Measurements from ENCODE around the gene PPP1CB.

The PPP1CB gene

DNA sequence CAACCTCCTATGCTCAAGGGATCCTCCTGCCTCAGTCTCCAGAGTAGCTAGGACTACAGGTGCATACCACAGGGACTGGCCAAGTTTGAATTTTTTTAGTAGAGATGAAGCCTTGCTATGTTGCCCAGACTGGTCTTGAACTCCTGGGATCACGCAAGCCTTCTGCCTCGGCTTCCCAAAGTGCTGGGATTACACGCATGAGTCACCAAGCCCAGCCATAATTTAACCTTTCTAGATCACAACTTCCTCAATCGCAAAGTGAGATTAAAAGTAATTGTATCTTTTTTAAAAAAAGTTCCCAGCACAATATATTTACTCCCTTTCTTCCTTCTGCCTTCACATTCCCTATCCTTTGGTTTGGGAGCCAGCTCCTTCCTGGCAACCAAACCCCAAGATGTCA lies 5.8 kb upstream of the PPP1CB start:
- DNase-seq: no peak

DNA sequence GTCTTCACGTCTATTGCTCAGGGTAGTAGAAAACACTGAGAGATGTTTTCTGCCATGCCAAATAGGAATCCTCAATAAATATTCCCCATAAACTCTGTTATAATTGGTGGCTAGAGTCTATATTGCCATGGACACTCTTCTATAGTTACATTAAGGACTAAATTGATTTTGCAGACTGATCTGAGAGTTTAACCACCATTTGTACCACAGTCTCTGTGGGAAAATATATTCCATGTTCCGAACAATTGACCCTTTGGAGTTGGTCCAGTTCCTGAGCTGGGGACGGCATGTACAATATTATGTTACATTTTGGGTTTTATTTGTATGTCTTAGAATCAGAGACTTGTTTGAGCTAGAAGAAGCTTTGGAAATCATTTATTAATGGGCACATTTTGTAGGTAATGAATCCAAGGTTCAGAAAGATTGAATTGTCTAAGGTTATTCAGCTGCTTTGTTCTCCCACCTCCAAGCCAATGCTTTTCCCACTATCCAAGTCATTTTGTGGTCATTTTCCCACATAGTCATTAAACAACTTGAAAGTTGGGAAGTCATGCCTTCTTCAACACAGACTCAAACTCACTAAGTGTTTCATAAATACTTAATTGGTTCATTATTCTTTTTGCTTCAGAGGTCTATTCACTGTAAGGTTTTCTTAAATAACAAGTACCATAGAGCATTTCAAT lies 5.1 kb upstream of the PPP1CB start:
- DNase-seq: no peak

DNA sequence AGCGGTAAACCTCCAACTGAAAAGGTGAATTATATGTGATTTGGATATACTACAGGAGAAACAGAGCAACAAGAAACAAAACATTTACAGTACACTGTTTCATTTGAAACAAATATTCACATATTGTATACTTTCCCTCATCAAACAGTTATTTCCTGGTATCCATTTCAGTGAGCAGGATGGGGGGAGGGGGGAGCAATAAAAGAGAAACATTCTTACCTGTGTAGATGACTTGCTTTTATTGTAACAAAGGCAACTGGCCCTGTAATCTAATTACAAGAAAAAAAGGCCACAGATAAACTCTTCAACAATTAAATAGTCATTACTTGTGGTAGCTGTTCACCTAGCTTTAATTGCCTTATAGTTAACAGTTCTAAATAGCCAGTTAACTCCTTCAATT lies 3.9 kb upstream of the PPP1CB start:
- peak; percentile 11 for DNase-seq

DNA sequence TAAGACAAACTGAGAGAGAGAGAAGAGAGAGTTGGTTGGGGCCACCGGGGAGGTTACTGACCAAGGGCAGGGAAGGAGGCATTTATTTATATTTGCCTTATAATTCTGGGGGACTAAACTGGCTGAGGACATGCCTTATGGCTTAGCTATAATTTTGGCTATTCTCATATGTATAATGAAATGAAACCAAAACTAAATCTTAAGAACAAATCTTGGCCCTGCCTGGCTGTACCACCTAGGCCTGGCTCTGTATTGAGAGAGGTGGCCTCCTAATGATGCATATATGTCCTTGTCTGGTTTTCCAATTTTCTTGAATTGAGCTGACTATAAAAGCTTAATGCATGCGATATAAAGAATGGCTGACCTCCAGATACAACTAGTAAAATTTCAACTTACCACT lies 3.5 kb upstream of the PPP1CB start:
- DNase-seq: no peak

DNA sequence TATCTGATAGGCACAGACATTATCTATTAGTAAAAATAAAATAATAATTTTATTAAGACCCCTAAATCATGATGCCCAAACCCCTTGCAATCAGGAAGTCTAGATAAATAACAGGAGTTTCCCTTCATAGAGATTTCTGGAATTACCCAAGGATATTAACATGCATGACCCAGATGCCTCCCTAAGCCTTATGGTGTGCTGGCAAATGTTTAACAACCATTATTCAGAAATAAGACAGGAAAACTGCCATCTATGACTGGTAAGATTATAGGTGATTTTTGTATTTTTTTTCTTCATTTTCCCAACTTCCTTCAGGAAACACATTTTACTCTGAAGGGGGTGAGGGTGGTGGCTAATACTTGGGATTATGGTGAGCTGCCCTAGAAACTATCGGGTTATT lies 2.7 kb upstream of the PPP1CB start:
- DNase-seq: no peak

DNA sequence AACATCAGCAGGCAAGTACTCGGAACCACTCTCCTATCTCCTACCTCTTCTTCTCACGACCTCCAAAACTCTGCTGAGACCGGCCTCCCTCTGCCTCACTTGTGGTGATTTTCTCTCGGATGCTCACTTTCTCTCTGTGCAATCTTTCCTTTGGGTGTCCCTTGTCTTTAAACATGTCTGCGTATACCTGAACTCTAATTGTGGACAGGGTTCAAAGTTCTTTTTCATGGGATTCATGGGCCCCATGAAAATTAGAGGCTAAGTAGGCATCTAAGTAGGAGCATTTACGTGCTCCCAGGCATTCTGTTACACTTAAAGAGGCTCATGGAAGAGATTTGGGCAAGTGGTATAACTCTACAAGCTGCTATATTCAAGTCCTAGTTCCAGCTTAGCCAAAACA lies 2.1 kb upstream of the PPP1CB start:
- DNase-seq: peak; percentile 25

DNA sequence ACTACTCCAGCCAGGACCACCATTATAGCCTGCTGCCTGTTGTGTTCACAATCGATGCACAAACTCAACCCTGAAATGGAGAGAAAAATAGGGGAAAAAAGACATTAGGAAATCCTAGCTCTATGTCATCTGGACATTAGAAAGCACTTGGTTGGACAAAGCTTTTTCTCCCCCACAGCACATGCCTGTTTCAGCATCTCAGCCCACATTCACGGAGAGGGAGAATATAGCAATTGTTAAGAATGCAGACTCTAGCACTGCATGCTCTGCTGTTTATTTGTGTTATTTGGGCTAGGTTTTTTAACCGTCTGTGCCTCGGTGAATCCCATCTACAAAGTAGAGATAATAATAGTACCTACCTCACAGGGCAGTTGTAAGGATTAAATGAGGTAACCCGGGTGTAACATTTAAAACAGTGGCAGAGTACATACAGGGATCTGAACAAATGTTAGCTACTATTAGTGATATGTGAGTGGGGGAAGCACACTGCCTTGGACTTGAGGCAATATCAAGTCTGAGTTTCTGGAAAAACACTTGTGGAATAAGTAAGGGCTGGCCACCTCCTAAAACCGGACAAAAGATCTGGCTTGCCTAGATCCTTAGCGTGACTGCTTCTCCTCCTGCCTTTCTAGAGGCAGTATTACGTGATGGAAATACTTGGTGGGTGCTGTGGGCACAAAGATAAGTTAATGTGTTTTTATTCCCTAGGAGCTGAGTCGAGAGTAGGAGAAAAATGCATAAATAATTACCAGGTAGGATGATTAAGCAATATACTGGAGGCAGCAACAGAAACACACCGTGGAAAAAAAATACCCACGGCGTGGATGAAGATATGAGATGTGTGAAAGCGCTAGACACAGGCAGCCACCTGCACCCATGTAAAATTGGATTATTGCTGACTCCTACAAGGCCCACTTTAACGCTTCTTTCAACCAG lies 1.0 kb upstream of the PPP1CB start:
- DNase-seq: peak; percentile 78

DNA sequence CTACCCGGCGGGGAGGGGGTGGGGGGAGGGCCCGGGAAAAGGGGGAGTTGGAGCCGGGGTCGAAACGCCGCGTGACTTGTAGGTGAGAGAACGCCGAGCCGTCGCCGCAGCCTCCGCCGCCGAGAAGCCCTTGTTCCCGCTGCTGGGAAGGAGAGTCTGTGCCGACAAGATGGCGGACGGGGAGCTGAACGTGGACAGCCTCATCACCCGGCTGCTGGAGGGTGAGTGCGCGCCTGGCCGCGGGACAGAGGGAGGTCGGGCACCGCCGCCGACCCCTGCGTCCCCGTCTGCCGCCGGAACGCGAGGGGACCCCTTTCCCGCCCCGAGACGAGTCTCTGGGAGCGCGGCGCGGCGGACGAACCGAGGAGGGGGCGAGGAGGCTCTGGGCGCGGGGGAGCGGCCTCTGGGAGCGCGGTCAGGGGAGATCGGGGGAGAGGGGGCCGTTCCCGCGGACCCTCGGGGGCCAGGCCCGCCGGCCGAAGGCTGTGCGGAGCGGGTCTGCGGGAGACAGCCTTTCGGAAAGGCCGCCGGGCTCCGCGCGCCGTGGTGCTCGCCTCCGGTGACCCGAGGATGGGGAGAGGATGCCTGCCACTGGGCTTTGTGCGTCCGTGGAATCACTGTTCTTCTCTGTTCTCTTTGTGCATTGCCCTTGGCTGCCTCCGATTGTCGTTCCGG lies 463 bp downstream of the PPP1CB start:
- DNase-seq: peak; percentile 59

DNA sequence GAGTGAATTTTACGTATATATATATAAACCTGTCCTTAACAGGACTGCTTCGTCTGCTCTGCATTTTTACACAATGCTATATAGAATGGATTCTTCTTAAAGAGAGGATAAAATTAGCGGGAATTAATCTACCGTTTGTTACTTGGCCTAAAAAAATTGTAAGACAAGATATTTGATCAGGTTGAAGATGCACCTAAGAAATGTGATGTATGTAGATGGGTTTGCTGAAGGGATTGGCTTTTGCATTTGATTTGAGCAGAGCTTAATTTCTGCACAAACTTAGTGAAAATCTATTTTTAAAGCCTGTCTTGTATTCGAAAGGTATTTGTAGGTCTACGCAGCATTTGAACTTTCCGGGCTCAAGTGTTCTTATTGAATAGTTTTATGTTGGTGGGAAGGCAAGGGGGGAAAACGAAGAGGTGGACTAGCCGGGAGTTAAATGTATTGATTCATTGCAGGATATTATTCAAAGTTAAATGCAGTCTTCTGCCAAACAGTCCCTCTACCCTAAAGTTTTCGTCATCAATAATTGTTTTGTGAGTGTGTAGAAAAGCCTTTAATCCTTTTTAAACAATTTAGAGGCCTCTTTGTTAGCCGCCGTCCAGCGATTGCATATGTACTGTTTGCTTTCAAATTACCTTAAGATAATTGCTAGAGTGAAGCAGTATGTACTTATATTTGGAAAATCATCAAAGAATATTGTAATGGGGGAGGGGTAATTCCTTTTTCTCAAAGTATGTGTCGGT lies 1.2 kb downstream of the PPP1CB start:
- no peak for DNase-seq

DNA sequence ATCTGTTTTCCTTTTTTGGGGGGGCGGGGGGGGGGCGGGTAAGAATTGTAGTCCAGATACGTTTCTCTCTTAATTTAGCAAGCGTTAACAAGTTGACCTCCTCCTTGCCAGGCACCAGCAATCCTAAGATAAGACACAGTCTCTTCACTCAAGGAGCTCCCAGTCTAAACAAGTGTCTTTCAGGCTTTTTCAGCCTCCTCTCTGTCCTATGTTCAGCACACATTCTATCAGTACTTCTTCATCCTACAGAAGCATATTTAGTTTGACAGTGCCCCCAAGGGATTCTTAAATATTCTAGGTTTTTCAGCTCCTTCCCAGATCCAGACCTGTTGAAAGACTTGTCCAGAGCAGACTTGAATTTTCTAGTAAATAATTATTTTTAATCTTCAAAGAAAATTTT lies 2.7 kb downstream of the PPP1CB start:
- peak; percentile 16 for DNase-seq

DNA sequence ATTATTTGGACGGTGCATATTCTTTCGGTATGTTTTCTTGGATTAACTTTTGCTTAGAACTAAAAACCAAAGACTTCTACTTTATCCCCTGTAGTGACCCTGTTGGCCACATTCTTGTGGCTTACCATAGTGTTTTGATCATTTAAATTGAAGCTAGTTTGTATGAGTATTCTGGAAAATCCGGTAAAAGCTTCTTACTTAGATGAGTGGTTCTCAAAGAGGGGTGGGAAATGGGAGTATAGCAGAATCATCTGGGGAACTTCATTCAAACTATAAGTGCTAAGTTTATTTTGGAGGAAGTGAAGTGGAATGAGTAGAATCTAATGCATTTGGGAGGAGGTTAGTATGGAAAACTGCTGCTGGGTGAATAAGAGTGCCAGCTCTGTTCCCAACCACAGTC lies 3.8 kb downstream of the PPP1CB start:
- DNase-seq: no peak

DNA sequence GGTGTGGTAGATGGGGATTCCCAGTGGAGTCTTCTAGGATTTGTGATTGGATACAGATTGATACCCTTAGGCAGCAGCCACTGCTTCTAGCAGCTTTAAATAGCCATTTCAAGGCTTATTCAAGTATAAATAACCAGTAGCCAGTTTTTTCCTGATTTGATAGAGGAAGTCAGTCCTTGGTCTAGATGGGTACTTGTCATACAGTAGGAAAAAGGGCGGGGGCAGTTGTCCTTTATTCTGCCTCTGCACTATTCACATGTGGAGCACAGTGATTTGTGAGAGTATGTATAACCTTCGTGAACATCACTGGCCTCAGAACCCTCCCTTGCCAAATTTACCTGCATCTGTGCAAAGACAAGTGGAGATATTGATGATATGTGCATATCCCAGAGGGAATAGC lies 6.8 kb downstream of the PPP1CB start:
- no peak for DNase-seq

DNA sequence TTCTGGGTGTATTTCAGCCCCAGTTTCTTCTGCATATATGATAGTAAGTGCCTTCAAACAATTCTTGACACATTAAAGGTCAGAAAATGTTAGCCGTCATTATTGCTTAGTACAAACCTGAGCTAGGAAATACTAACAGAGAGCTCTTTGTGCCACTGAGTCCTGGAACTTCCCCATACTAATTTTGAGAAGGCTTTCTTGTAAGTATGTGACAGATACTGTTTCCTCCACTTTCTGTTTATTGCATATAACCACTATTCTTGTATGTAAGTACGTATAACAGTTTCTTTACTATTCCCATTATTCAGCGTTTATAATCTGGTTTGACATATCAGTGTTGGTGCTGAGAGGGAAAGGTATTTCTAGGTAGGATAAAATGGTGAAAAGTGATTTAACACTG lies 9.8 kb downstream of the PPP1CB start:
- no peak for DNase-seq

DNA sequence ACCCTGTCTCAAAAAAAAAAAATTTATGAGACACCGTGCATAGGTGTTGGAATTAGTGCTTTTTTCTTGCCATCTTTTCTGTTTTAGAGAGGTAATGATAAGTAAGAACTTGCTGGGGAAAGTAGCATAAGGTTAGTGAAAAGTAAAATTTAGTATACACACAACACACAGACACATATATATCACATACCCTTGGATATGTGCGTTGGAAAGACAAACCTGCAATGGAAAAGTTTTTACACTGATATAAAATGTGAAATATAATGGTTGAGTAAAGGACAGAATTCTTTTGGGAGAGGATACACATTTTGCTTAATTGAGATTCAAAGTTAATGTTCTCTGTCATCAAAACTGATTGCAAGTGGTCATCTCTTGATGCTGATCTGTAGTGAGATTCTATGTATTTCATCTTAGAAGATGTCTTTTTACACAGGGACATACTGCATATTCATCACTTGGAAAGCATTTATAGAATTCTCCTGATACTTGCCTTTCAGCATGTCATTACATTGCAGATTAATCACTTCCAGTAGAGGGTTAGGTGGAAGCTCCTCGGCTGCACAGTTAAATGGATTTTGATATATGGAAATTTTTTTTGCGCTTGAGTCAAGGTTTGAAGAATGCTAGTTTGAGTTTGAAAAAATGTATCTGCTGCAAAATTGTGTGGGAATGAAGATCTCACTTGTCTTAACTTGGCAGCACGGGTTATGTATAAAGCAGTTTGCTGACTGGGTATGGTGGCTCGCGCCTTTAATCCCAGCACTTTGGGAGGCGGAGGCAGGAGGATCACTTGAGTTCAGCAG lies 13.5 kb downstream of the PPP1CB start:
- no peak for DNase-seq

DNA sequence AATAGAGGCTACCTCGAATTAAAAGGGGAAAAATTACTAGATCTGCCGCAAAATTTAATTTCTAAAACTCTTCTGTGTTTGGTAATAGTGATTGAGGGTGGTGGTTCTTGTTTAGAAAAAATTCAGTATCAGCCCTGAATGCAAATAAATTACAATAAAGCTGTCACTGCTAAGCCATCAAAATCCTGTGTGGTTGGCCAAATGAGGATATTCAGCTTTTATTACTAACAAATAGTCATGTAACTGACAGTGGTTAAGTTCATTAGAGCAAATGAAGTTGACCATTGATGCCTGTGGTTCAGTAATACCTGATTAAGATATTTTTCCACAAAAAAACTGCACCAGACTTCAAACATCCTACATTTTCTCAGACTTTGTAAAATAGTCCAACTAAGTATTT lies 14.4 kb downstream of the PPP1CB start:
- DNase-seq: no peak

DNA sequence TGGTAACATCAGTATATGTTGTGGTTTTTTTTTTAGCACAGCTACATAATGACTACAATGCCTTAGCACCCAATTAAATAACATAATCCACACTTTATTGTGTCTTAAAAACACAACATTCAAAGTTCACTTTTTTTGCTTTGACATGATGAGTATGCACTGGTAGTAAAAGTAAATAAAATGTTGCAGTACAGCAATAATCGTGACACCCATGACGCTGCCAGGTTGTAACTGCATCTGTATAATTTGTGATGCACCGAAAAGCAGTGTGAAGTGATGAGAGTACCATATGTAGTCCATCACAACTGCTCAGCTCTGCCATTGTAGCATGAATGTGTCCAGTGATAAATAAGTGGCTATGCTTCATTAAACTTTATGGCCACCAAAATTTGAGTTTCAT lies 15.7 kb downstream of the PPP1CB start:
- DNase-seq: no peak

DNA sequence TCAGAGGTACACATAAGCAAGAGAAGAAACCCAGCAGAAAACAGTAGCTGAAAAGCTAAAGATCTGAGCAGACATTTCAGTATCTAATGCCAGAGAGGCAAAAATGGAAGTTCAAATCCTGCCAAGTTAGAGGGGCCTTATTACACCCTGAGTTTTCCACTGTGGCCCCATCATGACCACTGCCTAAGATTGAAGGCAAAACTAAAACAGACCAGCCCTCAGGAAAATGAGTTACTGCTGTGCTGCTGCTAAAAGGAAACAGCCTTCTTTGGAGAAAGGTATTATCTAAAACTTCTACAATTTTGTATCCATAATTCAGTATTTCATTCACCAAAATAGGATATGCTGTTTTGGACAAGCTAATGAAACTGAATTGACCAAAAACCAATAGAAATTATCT lies 16.8 kb downstream of the PPP1CB start:
- no peak for DNase-seq

DNA sequence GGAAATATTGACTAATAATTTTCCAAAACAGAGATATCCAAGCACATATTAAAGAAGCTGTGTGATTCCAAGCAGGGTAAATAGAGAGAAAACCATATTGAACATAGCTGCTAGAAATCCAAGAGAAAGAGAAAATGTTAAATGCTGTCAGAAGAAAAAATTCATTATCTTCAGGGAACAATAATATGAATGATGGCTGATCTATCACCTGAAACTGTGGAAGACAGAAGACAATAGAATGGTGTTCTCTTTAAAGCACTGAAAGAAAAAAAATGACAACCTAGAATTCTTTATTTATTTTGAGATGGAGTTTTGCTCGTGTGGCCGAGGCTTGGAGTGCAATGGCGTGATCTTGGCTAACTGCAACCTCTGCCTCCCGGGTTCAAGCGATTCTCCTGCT lies 17.3 kb downstream of the PPP1CB start:
- DNase-seq: no peak

DNA sequence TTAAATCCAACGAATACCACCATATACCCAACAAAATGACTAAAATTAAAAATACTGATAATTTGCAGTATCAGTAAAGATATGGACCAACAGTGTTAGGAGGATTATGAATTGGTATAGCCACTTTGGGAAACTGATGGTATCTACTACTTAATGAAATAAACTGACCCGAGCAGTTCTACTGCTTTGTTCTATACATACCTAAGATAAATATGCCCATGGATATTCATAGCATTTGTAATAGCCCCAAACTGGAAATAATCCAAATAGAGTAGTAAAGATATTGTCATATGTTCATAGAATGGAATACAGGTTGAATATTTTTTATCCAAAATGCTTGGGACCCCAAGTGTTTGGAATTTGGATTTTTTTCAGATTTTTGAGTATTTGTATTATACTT lies 20.7 kb downstream of the PPP1CB start:
- no peak for DNase-seq

DNA sequence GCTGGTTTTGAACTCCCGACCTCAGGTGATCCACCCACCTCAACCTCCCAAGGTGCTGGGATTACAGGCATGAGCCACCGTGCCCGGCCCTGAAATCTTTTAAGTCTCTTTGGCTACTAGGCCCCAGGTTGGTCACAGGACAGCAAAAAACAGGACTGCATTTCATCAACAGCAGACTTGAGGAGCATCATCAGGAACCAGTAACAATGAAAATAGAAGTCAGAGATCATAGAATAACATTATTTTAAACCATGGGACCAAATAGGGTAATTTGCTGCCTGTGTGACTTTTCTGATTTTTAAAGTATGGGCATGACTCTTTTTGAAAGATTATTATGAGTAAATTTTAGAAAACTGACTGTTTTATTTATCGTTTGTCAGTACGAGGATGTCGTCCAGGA lies 24.8 kb downstream of the PPP1CB start:
- no peak for DNase-seq

DNA sequence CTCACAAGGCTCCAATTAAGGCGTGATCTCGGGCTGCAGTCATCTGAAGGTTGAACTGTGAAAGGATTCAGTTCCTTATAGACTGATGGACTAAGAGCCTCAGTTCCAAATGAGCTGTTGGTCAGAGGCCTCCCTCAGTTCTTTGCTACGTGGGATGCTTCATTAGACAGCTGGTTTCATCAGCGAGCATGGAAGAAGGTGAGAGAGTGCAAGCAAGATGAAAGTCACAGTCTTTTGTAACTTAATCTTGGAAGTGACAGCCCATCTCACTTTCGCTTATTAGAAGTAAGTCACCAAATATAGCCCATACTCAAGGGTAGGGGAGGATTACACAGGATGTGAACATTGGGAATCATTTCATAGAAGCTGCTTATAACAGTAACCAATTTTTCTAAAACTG lies 26.8 kb downstream of the PPP1CB start:
- no peak for DNase-seq

DNA sequence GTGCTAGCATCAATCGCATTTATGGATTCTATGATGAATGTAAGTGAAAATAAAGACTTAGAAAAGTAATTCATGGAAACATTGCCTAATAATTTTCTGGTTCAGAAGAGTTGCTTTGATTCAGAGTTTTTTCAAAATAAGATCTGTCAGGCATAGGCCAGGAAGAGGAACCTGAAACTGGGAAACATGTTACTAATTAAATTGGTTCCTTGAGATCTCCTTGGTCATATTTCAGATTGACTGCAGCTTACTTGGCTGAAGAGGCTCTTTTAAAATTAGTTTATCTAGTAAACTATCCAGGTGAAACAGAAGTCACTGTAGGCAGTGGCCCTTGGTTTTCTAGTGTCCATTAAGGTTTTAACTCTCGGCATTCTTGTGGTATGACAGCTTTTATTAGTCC lies 27.4 kb downstream of the PPP1CB start:
- no peak for DNase-seq

Measured in NCI-H82 (cell line).